ENCODE data around the gene PLEKHG4B.
"Not testable (repeated sequence)": the region's sequence is repeated elsewhere in the genome, so short reads cannot be mapped to it uniquely, and the experiment has no call there.

- not testable (repeated sequence) for TF ChIP-seq CTCF (IDR thresholded peaks at IDR 0.05; ENCODE audit: poor library complexity, severe bottlenecking); EZH2 (IDR thresholded peaks at IDR 0.05; ENCODE audit: borderline replicate concordance, insufficient read depth, low read length, poor library complexity, severe bottlenecking); REST (IDR thresholded peaks at IDR 0.05; ENCODE audit: borderline replicate concordance); RAD21 (conservative IDR thresholded peaks at IDR 0.05); TAF1 (IDR thresholded peaks at IDR 0.05; ENCODE audit: low read depth); POLR2AphosphoS5 (IDR thresholded peaks at IDR 0.05)
Observed at GRCh38 chr5:216076-216475, 124.1 kb downstream of the PLEKHG4B start.
